Adrenal gland (tissue), 12 donors: ENCODE results near the gene RALB. TPM values are rescaled to one million over a fixed set of nuclear protein-coding genes. Genes with fewer than 3 reads are reported as not detected.
"Not testable (repeated sequence)": the region's sequence is repeated elsewhere in the genome, so short reads cannot be mapped to it uniquely, and the experiment has no call there.

Experiments
- DNase-seq, 7 donors: peaks; one replicate each; pipeline ENCODE4 v3.0.0-alpha.2; 2019 to 2020
- H3K27ac ChIP-seq, 5 donors: fragments of 200-600 bp; sonication (generic) in 4 of 5; 1 replicate in 3 of 5; 2 replicates in 2 of 5; pipeline versions ENCODE4 v1.5.1 to v1.8.0; 2016 to 2020; ENCODE audit warnings: mild to moderate bottlenecking in 1 of 5
- H3K27me3 ChIP-seq: fragments of 200-600 bp; 2 replicates; pipeline ENCODE4 v1.8.0; 2021
- H3K36me3 ChIP-seq, 2 donors: fragments of 200-600 bp; replicated peaks in 1 of 2; 1 replicate in 1 of 2; 2 replicates in 1 of 2; pipeline versions ENCODE4 v1.5.1 to v1.8.0; 2018 to 2022
- H3K4me1 ChIP-seq, 2 donors: fragments of 200-600 bp; replicated peaks in 1 of 2; 1 replicate in 1 of 2; 2 replicates in 1 of 2; pipeline versions ENCODE4 v1.5.1 to v1.8.0; 2018 to 2021
- H3K4me3 ChIP-seq, 4 donors: fragments of 200-600 bp; sonication (generic) in 3 of 4; one replicate each; pipeline ENCODE4 v1.5.1; 2016 to 2018
- H3K9me3 ChIP-seq, 3 donors: fragments of 200-600 bp; sonication (generic) in 1 of 3; replicated peaks in 1 of 3; 1 replicate in 2 of 3; 2 replicates in 1 of 3; pipeline versions ENCODE4 v1.5.1 to v1.8.0; 2016 to 2021
- CTCF ChIP-seq, 6 experiments: fragments of 450-650 bp in 4 of 6; fragments of 200-600 bp in 2 of 6; sonication (generic) in 1 of 6; IDR thresholded peaks; 1 replicate in 5 of 6; 2 replicates in 1 of 6; pipeline versions ENCODE4 v1.5.1 to v1.8.0; 2016 to 2021; ENCODE audit warnings: antibody characterized with exemption in 6 of 6, mild to moderate bottlenecking in 2 of 6, moderate library complexity in 1 of 6
- POLR2A ChIP-seq, 2 donors: fragments of 450-650 bp; IDR thresholded peaks; one replicate each; pipeline ENCODE4 v1.6.1; 2017; ENCODE audit warnings: antibody characterized with exemption in 2 of 2, mild to moderate bottlenecking in 2 of 2, moderate library complexity in 1 of 2
- WGBS, 4 donors: extraction: QIAGEN DNeasy Blood & Tissue Kit in 2 of 4; methylation state at CpG; one replicate each; pipeline versions ENCODE4 v1.1.5 to v1.1.7; 2013 to 2017; 5-methylcytosine and 5-hydroxymethylcytosine counted together
- intact Hi-C, 2 donors: fragments of 100-400 bp; cut with DNase I; formaldehyde crosslinking; loops; one replicate each; pipeline versions ENCODE4 v1.14.1 to v1.15.0; 2022 to 2023
- polyA plus RNA-seq, 3 donors: library from polyadenylated mRNA; stranded (reverse); fragments of 200-250 nt in 2 of 3; fragments of 350-450 nt in 1 of 3; fragmentation: Illumina TruSeq in 1 of 3; extraction: RNeasy Lipid Tissue Mini Kit (QIAGEN cat#74804) in 1 of 3; gene quantifications; one replicate each; pipeline ENCODE4 v1.2.3, GENCODE V29; 2013 to 2014
- total RNA-seq, 9 donors: library from RNA; depleted of rRNA in 4 of 9; stranded (reverse); fragments of >200 nt in 4 of 9; fragments of 120-200 nt in 1 of 9; fragmentation: NEBNext Ultra II Directional in 1 of 9; extraction: Animal tissue kit (Norgen Biotek cat#: 25700) in 1 of 9; gene quantifications; one replicate each; pipeline versions ENCODE4 v1.1.0 to v1.2.4, GENCODE V29; 2013 to 2023
- donor health status: healthy with polysubstance abuse.
- donor health status: Bipolar disorder and iron deficiency.
- donor health status: DM: yes; HTN: yes; CAD: no.
- donor health status: DM: no; HTN: no; CAD: no.
- donor health status: DM: no; HTN: no; CAD: no.
- donor health status: DM: yes; HTN: yes; CAD: no.

Gene RALB
- total and polyA plus RNA-seq, 12 donors: 20.7 to 94.3 (median 51.6) TPM

GRCh38 chr2:120305937-120306490 lies 53.4 kb downstream of the RALB start:
- 86 to 98% (median 91%) methylated on average over 5 of the region's 5 CpGs for WGBS, 4 donors
- no peaks in the 10 kb centered on the region for H3K27me3 ChIP-seq
- no peaks in the 10 kb centered on the region for H3K4me1 ChIP-seq
- H3K27ac ChIP-seq: no peak overlapping the region
- intact Hi-C loops: no loop called here
- no peaks in the 10 kb centered on the region for H3K36me3 ChIP-seq
- H3K4me3 ChIP-seq: no peak overlapping the region
- H3K9me3 ChIP-seq: no peaks in the 10 kb centered on the region
- TF ChIP-seq POLR2A (IDR thresholded peaks at IDR 0.05): no peak
- DNase-seq: no peak

GRCh38 chr2:120307482-120307881 lies 54.8 kb downstream of the RALB start:
- 78 to 93% (median 90%) methylated on average over 3 to 7 of the region's 7 CpGs for WGBS, 4 donors
- H3K27ac ChIP-seq: no peak overlapping the region
- TF ChIP-seq POLR2A (IDR thresholded peaks at IDR 0.05) (no peak), CTCF (IDR thresholded peaks at IDR 0.05) (no peak)
- intact Hi-C loops: no loop called here
- no peak for DNase-seq
- H3K4me3 ChIP-seq: no peak overlapping the region
- H3K9me3 ChIP-seq: no peaks in the 10 kb centered on the region
- H3K27me3 ChIP-seq: no peaks in the 10 kb centered on the region
- no peaks in the 10 kb centered on the region for H3K4me1 ChIP-seq
- H3K36me3 ChIP-seq: no peaks in the 10 kb centered on the region

- H3K4me3 ChIP-seq: no peak overlapping the region
- no peaks in the 10 kb centered on the region for H3K27me3 ChIP-seq
- no peaks in the 10 kb centered on the region for H3K4me1 ChIP-seq
- no peaks in the 10 kb centered on the region for H3K9me3 ChIP-seq
- H3K36me3 ChIP-seq: no peaks in the 10 kb centered on the region
- H3K27ac ChIP-seq: no peak overlapping the region
- TF ChIP-seq POLR2A (IDR thresholded peaks at IDR 0.05) (no peak), CTCF (IDR thresholded peaks at IDR 0.05) (no peak)
- WGBS, 4 donors: 87 to 92% (median 88%) methylated on average over 13 to 16 of the region's 16 CpGs
- intact Hi-C loops: no loop called here
- no peak for DNase-seq
These were observed 55.6 kb downstream of the RALB start for GRCh38 chr2:120308038-120308910.

GRCh38 chr2:120310136-120310535 lies 57.5 kb downstream of the RALB start:
- no peak for DNase-seq
- no peak overlapping the region for H3K4me3 ChIP-seq
- H3K36me3 ChIP-seq: no peaks in the 10 kb centered on the region
- TF ChIP-seq CTCF (IDR thresholded peaks at IDR 0.05): no peak
- no peak for TF ChIP-seq POLR2A (IDR thresholded peaks at IDR 0.05)
- WGBS, 4 donors: 88 to 100% (median 93%) methylated on average over 6 of the region's 6 CpGs
- no peaks in the 10 kb centered on the region for H3K27me3 ChIP-seq
- peaks cover 0 to 10% of the 10 kb centered on the region in 2 donors for H3K4me1 ChIP-seq
- H3K27ac ChIP-seq: no peak overlapping the region
- H3K9me3 ChIP-seq: no peaks in the 10 kb centered on the region
- intact Hi-C loops: loop anchor here (5.0 to 10.0 kb wide), 2 partner anchors 195 to 198 kb away; no protein-coding TSS in a partner anchor

- not testable (repeated sequence) for H3K9me3 ChIP-seq, H3K36me3 ChIP-seq, DNase-seq, H3K27me3 ChIP-seq, H3K4me3 ChIP-seq, H3K27ac ChIP-seq
- 94 to 97% (median 94%) methylated on average over 8 of the region's 8 CpGs for WGBS, 4 donors
- intact Hi-C loops: loop anchor here (5.0 to 10.0 kb wide), 2 partner anchors 196 to 199 kb away; no protein-coding TSS in a partner anchor
- H3K4me1 ChIP-seq: peaks cover 0 to 10% of the 10 kb centered on the region in 2 donors
These were observed 58.2 kb downstream of the RALB start for GRCh38 chr2:120310841-120311240.
